Measurements from ENCODE around the gene USP32.
A peak's percentile ranks its signal among the peaks of the same experiment; 100 is the strongest.

USP32 gene

GRCh38 chr17:60156746-60157145 is 235.2 kb downstream of the USP32 start:
- no peak for DNase-seq (ENCODE audit: low read depth in 3 of 3)

DNA sequence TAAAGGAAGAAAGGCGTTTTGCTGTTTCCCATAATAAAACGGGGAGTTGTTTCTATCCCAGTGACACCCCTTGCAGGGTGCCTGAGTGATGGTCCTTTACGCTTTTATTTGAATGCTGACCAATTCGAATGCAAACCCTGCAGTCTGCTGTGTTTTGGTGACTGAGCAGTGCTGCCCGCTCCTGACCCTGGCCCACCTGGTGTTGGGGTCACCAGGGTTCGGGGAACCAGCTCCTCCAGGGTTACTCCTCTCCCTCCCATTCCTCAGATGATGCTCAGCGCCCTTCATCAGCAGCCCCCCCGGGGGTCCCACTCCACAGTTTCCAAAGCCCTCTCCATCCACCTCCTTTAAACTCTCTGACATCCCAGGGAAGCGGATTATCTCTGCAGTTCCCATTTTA is 236.1 kb downstream of the USP32 start:
- DNase-seq (ENCODE audit: low read depth in 3 of 3): no peak

GRCh38 chr17:60155427-60155814 is 236.5 kb downstream of the USP32 start:
- no peak for DNase-seq (ENCODE audit: low read depth in 3 of 3)

GRCh38 chr17:60154616-60155426 is 237.1 kb downstream of the USP32 start:
- no peak for DNase-seq (ENCODE audit: low read depth in 3 of 3)

- no peak for DNase-seq (ENCODE audit: low read depth in 3 of 3)
Observed at GRCh38 chr17:60153606-60154390, 238.1 kb downstream of the USP32 start.

GRCh38 chr17:60151355-60151754 is 240.6 kb downstream of the USP32 start:
- DNase-seq (ENCODE audit: low read depth in 3 of 3): no peak

DNA sequence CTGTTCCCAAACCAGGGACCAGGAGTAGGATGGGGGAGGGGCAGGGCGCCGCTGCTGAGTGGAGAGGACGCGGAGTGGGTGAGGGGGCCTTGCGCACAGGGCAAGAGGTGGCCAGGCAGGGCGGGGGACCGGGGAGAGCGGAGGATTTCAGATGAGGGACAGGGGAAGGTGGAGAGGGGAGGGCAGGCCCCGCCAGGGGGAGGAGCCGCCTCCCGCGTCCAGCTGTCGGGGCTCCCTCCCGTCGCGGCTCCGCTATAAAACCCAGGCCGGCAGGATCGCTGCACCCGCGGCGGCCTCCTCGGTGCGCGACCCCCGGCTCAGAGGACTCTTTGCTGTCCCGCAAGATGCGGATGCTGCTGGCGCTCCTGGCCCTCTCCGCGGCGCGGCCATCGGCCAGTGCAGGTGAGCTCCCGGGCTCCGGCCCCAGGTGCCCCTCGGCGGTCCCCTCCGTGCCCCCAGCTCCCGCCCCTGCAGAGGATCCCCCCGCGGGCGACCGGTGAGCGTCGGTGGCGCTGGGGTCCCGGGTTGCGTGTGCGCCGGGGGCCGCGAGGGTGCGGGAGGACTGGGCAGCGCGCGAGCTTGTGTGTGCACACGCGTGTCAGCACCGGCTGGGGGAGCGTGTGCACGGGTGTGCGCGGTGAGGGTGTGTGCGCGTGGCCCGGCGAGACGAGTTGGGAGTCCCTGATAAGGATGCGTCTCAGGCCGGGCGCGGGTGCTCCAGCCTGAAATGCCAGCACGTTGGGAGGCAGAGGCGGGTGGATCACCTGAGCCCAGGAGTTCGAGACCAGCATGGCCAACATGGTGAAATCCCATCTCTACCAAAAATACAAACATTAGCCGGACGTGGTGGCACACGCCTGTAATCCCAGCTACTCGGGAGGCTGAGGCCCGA is 242.0 kb downstream of the USP32 start, which contains the start of gene CA4:
CA4 (plus strand) TSS at position 283 of the 892 bp plus-strand sequence; CDS start at position 345, 62 bp downstream.
- no peak for DNase-seq (ENCODE audit: low read depth in 3 of 3)

DNA sequence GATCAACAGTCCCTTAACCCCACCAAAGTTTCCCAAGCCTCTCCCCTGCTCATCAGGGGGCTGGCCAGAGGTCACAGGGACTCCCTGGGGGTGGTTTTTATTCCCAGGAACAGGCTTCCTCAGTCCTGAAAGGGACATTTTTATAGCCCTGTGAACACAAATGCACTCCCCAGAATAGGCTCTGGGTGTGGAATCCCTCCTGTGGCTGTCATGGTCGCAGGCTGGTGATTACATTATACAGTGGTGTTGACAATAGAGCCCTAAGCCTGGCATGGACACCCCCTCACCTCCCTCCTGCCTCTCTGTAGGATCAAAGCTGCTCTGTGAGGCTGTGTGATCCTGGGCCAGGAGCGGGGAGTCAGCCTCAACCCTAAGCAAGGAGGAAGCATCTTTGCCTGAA is 243.6 kb downstream of the USP32 start:
- no peak for DNase-seq (ENCODE audit: low read depth in 3 of 3)

- DNase-seq (ENCODE audit: low read depth in 3 of 3): no peak
Observed at GRCh38 chr17:60147553-60148223, 244.2 kb downstream of the USP32 start.

- no peak for DNase-seq (ENCODE audit: low read depth in 3 of 3)
Observed at GRCh38 chr17:60146206-60146605, 245.7 kb downstream of the USP32 start.

- no peak for DNase-seq (ENCODE audit: low read depth in 3 of 3)
Observed at GRCh38 chr17:60145006-60145935, 246.7 kb downstream of the USP32 start.

- DNase-seq (ENCODE audit: low read depth in 3 of 3): peak; percentile 55 to 61 (median 58)
Observed at GRCh38 chr17:60142872-60143499, 248.9 kb downstream of the USP32 start.

DNA sequence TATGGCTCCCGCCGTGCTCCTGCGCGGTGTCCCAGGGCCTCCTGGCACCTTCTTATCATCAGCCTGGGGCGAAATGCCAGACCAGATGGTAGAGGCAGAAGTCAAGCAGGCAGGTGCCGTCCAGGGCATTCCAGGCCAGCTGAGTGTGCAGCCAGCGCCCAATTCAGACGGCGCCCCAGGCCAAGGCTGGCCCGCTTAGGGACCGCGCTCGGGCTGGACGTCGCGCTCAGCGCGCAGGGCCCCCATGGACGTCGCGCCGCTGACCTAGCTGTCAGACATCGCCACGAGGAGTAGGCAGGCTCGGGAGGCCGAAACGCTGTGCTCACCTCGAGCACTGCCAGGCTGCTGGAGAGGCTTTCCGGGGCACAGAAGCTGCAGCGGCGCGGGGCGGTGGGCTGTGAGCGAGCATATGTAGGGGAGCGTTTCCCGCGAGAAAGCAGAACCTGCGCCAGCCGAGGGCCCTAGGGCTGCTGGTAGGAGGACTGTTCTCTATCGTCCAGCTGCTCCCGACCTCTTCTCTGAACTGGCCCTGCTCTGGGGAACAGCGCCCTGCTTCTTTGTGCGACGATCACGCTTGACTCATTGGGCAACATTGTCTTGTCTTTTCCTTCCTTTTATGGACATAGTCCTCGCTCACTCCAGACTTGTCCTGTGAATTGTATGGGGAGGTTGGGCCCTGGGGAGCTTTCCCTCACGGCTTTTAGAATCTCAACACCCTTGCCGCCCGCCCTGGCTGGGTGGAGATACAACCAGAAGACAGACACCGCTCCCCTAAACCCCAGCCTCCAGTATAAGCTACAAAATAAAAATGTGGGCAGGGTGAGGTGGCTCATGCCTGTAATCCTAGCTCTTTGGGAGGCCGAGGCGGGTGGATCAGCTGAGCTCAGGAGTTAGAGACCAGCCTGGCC is 250.6 kb downstream of the USP32 start:
- DNase-seq (ENCODE audit: low read depth in 3 of 3): no peak

GRCh38 chr17:60139438-60140285 is 252.3 kb downstream of the USP32 start:
- DNase-seq (ENCODE audit: low read depth in 3 of 3): peak; percentile 15 to 53 (median 22)

DNA sequence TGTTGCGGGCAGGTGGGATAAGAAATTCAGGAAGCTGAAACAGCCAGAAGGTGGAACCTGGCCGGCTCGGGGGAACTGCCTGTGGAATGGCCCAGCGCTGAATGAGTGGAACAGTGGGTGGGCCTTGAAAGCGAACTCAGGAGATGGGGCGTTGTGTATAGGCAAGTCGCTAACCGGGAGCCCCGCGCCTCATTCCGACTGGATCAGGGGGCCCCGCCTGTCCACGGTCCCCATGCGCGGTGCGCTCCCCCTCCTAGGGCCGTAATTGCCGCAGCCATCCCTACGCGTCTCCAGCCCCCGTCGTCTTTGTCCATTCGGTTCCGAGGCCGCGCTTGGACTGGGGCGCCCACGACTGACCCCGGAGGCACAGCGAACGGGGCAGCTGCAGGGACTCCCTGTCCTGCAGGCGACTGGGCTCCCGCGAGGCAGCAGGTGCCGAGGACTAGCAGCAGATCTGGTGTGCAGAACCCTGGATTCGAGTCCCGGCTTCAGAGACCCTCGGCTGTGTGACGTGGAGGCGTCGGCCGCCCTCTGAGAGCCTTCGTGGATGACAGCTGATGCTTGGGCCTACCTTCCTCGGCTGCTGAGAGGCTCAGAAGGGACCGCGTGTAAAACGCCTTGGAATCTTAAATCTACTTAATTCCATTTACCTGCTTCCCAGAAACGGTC is 253.0 kb downstream of the USP32 start:
- DNase-seq (ENCODE audit: low read depth in 3 of 3): no peak

GRCh38 chr17:60137731-60138130 is 254.2 kb downstream of the USP32 start:
- no peak for DNase-seq (ENCODE audit: low read depth in 3 of 3)
